ENCODE results near the gene LINC01488.

LINC01488 gene

DNA sequence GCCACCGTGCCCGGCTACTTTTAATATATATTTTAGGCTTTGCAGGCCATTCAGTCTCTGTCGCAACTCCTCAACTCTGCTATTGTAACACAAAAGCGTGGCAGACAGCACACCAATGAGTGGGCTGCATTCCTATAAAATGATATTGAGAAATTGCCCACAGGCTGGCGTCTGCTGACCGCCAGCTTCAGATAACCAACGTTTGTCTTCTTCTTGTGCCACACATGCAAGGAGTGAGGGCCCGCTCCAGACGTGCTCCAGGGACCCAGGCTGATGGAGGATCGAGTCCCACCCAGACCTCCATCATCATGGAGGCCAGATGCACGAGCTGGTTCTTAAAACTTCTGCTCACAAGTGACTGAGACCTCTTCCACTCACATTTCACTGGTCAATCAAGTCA lies 35.4 kb upstream of the LINC01488 start:
- DNase-seq = no peak

DNA sequence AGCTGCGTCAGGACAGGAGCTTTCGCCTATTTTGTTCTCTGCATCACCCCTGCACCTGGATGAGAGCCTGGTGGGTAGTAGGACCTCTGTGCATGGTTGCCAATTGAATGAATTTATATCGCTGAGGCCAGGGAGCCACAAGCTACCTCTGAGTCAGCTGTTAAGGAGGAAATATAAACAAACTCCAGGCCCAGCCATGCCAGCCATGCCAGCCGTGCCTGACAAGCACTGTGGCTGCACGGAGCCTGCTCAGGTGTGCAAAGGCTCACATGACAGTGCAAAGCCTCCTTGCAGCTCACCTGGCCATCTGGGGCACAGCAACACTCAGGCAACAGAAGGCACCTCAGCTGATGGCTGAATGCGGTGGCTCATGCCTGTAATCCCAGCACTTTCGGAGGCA lies 33.7 kb upstream of the LINC01488 start:
- DNase-seq = no peak

DNA sequence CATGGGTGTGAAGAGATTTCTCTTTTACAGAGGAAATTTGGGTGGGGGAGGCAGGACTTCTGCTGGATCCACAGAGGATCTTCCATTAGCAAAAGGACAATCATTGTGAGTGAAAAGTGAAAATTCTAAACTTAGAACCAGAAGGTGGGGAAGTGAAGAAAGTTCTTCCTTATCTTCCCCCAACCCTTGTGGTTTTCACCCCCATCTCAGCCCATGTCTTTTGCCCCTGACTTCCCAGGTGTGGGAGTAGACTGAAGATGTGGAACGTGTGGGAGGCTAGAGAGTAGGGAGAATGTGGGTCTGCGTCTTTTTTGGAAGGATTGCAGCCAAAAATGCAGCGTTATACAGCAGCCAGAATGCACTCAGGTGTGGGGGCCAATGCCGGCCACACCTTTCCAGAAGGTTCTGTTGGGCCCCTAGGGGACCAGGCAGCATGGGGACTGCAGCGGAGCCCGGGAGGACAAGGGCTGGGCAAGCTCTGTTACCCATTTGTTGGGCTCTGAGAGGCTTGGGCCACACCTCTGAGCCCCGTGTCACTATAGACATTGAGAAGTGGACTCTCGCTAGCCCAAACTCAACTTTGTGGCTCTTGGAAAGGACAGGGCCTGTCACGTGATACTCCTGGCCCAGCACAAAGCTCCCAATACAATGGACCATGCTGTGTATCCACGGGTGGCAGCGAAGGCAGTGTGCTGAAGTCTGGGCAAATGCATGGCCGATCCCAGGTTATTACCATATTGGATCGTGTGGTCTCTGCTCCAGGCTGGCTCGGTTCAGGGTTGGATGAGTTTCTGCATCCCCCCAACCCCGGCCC lies 32.8 kb upstream of the LINC01488 start:
- DNase-seq = no peak

DNA sequence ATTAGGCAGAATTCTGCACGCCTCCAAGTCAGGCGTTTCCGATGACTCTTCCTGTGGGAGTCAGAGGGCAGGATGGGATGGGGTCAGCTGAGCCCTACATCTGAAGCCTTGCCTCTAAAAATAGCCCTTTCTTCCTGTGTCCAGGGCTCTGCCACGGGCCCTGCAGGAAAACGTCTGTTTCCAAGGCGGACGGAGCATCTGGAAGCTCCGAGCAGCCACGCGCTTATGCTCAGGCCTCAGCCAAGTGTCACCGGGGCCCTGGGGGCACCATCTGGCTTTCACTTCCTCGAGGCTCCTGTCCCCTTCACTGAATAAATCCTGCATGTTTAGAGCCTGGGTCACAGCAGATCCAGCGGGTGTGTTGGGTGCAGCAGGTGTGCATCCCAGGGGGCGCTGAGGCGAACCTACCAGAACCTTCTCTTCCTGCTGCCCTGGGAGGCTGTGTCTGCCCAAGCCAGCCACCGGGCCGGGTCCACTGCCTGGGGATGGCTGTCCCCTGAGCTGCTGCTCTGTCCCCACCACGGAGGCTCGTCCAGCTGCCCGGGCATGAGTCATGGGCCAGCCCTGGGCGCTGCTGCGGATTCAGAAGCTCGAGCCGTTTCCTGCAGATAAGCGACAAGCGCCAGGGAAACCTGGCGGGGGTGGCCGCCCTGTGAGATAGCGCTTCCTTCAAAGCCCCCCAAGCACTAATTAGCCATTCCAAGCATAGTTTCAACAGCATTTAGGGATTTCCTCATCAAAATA lies 32.0 kb upstream of the LINC01488 start:
- DNase-seq = no peak

DNA sequence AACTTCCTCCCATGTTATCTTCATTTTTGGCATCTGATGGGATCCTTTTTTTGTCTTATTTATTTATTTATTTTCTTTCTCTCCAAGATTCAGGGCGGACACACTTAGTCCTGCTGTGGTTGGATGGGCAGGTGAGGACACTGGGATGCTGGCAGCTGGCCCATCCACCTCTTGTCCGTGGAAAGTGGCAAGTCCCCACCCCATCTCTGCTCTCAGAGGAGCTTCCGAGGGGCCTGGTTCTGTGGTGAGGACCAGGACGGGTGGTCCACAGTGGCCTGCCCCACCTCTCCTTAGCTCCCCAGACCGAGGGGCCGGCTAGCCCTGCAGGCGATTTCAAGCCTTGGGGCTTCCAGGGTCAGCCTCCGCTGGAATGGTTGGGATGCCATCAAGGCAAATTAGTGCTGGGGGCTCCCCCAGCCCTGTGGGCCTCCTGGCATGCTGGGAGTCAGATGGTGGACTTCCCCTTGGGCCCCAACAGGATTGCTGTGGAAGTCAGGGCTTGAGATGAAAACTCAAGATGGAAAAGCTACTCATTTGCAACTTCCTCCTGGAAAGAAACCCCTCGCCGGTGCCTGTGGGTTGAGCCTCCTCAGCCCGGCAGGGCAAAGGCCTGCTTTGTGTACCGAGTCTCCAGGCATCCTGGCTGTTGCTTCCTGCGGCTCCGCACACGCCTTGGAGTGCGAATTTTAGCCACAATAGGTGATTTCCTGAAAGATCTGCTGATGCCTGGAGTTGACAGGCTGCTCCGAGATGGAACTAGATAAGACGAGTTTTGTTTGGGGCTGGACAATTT lies 31.2 kb upstream of the LINC01488 start:
- DNase-seq = no peak

DNA sequence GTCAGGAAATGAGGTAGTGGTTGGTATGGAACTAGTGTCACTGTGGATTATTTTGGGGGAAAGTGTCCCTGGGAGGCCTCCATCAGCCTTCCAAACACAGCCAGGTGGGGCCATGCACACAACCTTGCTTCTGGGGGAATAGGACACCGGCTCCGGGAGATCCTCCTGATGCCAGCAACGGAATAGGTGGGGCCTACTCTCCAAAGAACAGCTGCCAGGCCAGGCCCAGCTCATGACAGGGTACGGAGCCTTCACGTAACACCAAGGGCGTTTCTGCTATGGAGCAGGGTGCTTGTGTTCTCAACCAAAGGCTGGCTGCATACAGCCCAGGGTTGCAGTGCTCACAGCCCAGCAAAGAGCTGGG lies 30.6 kb upstream of the LINC01488 start:
- no peak for DNase-seq

DNA sequence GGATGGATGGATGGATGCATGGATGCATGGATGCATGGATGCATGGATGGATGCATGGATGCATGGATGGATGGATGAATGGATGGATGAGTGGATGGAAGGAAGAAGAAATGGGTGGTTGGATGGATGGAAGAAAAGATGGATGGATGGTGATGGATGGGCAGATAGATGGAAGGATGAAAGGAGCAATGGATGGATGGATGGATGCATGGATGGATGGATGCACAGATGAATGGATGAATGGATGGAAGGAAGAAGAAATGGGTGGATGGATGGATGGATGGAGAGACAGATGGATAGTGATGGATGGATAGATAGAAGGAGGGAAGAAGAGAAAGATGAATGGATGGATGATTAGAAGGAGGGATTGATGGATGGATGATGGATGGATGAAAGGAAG lies 30.2 kb upstream of the LINC01488 start:
- no peak for DNase-seq

DNA sequence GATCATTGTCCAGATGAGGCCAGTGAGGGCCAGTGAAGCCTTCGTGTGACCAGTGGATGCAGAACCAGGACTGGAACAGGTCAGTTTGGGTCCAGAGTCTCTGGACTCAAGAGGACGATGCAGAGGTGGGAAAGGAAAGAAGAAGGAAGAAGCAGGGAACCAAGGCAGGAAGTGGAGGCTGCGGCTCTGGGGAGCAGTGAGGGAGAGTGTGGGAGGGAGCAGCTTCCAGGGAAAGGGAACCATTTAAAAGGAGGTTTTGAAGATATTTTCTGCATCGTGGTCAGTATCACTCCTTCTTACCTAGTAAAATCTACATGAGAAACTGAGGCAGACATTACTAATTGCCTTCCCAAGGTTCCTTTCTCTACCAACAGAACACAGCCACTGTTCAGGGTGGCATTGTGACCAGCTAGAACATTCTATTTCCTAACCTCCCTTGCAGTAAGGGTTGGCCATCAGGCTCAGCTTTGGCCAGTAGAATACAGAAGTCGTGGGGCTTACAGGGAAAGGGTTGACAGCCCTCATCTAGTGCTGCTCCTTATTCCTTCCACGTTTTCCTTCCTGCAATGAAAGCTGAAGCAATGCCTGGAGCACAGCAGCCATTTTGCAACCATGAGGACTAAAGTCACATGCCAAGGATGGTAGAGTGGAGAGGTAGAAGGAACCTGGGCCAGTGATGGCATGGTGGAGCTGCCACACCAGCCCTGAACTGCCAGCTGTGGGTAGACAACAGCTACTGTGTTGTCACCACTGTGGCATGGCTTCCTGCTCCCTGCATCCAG lies 29.1 kb upstream of the LINC01488 start:
- no peak for DNase-seq

DNA sequence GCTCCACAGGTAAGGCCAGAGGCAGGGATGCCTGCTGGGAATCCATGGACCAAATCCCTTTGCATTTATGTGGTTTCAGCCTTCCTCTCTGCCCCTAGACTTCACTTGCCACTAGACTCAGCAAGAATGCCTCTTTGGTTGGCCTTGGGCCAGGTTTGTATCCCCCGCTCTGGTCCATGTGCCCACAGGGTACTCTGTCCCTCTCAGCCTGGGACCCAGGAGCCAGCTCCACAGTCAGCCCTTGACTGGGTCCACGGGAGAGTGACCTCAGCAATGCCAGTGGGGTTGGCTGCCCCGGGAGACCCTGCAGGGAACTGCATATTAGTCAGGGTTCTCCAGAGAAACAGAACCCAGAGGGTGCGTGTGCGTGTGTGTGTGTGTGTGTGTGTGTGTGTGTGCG lies 28.3 kb upstream of the LINC01488 start:
- DNase-seq = no peak

DNA sequence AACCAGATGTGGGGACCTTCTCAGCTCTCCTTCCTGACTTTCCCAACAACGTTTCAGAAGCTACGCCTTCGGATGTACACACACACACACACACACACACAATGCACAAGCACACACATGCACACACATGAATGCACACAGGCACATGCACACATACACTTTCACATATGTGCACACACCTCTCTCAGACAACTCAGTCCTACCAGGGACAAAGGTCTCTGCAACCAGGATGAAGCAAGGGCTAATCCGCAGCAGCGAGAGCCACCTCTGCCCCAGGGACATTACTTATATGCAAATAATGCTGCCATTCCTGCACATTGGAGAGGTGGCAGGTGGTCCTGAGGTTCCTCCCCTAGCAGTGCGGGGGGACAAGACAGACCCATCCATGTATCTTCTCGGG lies 27.4 kb upstream of the LINC01488 start:
- no peak for DNase-seq

DNA sequence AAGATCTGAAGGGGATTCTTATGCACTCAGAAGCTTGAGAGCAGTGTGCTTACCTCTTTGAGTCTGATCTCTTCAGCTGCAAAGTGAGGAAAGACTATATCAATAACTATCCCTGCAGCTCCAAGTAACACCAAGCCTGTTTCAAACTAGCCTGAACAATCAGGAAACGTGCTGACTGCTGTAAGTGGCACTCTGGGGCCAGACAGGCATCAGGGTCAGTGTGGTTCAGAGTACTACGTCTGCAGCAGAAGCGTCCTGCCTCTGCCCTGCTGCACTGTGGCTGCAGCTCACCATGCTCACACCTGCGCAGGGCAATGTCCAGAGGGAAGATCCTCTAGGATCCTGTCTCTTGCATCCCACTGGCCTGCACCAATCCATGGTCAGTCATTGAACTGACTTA lies 25.5 kb upstream of the LINC01488 start:
- DNase-seq = no peak

DNA sequence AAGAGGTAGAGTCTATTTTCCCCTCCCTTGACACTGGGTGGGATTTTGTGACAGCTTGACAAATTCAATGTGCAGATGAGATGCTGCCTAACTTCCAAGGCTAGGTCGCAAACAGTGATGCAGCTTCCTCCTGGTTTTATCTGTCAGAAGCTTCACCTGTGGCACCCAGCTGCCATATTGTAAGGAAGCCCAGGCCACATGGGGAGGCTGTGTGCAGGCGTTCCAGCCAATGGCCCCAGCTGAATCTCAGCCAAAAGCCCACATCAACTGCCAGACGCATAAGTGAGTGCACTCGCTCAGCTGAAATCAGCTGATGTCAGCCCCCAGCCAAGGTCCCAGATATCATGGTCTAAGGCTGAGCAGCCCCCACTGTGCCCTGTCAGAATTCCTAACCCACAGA lies 24.8 kb upstream of the LINC01488 start:
- DNase-seq = no peak

DNA sequence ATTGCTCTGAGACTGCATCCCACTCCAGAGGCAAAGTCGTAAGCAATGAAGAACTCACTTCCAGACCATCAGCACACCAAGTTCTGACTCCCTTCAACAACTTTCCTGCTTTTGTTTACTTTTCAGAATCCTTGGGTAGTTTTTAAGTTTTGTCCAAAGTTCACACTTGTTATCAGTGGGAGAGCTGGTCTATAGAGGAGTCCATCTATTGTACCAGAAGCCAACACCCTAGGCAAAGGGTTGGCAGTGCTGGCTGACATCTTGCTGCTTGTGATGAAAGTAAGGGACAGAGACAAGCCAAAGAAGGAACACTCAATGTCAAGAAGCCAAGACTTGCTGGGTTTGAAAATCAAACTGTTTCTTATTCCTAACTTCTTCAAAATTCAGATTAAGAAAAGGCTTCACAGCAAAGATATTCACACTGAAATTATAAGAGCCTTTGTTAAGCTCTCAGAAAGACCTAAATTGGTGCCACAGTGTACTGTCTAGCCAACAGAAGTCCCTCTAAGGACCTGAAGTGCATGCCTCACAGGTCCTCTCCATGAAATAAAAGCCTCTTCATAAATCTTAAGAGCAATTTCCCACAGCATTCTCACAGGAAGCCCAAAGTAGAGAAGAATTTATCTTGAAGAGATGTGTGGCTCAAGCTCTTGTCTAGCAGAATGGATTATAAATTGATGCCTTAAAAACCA lies 21.5 kb upstream of the LINC01488 start:
- no peak for DNase-seq

DNA sequence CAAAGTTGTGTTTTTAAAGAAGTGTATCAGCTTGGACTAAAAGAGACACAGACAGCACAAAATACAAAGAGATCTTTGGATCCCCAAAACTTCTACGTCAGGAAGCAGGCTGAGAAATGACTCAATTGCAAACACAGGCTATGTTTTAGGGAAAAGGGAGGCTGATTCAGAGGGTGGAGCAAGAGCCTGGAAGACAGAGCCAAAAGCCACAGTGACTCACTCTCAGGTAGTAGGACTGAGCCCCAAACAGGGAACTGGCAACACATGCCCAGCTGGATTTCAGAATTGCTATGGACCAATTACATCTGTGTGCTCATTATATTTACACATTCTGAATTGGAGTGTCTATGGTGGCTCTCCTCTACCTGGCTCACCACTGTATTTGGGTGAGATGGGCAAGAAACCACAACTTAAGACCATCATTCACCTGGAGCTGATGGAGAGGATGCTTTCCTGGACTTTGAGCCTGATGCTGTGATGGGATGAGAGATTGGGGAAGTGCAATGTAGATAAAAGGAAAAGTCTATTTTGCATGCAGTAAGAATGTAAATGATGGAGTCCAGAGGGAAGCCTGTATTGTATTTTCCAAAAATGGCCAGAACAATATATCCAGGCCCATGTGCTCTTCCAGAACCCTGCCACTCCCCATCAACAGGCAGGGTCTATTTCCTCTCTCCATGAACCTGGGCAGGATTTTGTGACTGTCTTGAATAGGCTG lies 20.8 kb upstream of the LINC01488 start:
- DNase-seq = no peak

DNA sequence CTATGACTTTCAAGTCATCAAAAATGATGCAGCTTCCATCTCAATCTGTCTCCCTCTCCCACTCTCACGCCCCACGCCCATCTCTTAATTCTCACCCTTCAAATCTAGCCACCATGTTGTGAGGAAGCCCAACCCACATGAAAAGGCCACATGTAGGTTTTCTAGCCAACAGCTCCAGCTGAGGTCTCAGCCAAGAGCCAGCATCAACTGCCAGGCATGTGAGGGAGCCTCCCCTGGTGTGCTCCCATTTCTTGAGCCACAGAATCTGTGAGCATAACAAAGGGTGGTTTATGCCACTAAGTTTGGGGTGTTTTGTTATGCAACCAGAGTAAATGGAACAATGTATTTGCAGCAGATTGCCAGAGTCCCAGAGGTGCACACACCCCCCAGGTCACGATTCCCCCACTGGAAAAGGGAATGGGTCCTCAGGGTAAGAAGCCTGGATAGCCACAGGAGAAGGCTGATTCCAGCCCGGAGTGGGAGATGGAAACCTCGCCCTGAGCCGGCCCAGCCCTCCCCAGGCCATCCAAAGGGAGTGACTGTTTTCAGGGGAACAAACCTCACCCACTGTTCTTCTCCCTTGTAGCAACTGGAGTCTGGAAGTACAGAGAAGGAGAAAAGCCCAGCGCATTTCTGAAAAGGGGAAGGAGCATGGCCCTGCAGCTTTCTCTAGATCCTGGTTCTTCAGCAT lies 20.0 kb upstream of the LINC01488 start:
- no peak for DNase-seq

DNA sequence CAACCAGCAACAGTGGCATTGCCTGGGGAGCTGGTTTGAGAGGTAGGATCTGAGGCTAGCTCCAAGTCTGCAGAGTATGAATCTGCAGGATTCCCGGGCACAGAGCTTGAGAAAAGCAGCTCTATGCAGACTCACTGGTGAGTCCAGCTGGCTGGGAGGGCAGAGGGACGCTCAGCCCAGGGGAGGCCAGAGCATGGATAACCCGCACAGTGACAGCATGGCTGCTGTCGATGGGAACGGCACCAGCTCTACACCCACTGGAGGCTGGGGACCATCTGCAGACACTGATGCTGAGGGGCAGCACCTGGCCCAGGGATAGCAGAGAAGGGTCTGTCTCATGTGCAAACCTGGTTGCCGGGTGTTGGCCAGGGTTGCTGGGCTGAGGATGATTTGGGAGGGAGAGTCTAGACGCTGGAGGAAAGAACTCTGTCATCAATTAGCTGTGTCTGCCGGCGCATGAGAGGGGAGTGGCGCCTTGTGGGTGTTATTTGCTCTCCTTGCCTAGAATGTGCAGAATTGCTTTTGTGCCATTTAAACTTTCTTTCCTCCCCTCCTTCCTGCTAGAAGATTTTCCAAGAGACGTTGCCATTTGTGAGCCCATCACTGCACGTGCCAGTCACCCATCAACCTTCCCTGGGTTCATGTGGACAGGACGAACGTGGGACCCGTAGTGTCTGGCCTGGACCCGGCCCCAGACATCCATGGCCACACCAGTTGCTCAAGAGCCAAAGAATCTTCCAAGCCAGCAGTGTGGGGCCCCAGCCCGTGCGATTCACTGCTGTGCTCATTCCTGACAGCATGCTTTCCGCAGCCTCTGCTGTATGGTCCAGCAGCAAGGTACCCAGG lies 19.1 kb upstream of the LINC01488 start:
- DNase-seq = no peak

DNA sequence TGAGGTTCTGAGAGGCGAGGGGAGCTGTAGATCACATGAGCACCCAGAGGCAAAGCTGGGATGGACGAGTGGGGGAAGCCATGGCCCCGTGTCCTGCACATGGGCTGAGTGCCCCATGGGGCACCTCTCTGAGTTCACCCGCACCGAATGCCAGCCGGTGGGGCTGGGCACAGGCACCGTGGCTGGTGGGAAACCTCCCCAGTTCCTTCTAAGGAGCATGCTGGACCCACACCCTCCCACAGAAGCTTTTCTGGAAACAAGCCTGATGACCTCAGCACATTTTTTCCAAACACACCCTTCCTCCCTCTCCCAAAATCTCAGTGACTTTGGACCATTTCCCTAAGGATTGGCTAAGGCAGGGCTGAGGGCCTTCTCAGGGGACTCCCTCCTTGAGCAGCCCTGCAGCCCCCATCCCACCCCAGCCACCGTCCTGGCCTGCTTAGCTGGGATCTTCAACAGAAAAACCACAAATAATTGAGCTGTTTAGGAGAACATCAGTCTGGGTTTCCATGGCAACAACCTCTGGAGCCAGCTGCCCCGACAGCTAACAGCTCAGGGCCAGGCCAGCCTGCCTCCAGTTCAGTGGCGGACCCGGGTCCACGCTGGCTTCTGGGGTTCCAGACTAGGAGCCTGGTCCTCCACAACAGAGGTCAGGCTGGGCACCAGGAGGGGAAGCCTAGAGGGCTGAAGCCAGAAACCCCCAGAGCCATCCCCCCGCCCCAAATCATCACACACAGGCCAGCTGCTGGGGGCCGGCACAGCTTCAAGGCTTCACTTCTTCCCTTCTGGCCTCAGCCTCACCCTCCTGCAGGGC lies 18.1 kb upstream of the LINC01488 start:
- DNase-seq = peak; percentile 43

DNA sequence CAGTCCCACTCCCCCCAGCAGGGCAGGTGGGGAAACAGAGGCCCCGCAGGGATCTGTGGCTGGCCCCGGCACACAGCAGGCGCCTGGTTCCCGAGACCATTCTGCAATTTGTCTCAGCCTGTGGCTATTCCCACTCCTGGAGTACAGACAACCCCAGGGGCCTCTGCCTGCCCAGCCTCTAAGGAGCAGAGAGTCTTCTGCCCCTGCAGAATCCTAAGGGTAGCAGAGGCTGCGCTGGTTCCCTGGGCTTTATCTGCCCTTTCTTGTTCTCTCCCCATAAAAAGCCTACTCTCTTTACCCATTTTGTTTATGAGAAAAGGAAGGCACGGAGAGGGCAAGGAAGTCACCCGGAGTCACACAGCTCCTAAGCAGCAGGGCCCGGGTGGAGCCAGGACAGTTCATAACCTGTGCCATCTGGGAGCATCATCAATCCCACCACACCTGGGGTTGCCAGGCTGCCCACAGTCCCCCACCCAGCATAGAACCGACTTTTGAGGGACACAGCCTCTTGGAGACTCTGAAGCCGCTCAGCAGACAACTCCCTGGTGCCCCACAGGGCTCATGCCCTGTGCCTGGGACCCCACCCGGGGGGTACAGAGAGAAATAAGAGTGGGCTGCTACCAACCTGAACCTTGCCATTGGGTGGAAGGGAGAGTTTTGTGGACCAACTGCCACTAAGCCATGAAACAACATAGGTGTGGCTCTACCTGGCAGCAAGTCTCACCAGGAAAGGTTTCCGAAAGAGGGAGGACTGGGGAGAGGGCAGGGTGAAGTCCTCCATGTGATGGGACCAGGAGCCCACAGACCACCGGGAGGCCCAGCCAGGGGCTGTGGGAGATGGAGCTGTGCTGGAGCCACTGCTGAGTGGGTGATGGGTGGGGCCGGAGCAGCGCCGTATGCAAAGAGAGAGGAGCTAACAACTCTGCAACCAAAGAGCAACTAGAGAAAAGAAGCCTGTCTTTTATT lies 17.2 kb upstream of the LINC01488 start:
- DNase-seq = no peak

Data from NCI-H2227 treated with DMSO at 0.1 percent for 48 hours (cell line).